ENCODE data around the gene FKRP.

GRCh38 chr19:46760363-46760762, 14.5 kb downstream of the FKRP start:
- TF ChIP-seq CTCF (optimal IDR thresholded peaks at IDR 0.05 in 1 of 3, IDR thresholded peaks at IDR 0.05 in 1 of 3, conservative IDR thresholded peaks at IDR 0.05 in 1 of 3; ENCODE audit: extremely low read depth in 1 of 3, insufficient read depth in 2 of 3, low read length in 3 of 3) (no peak), EZH2 (IDR thresholded peaks at IDR 0.05; ENCODE audit: low read length) (no peak)
